Sigmoid colon (tissue), 6 donors: ENCODE measurements around the gene LOC128125822.

Experiments used
- DNase-seq: peaks from one replicate; pipeline ENCODE4 v3.0.0-alpha.2; 2019
- H3K27ac ChIP-seq, 4 donors: fragments of 200-600 bp; sonication (generic); one replicate each; pipeline ENCODE4 v1.5.1; 2016 to 2019; ENCODE audit warnings: mild to moderate bottlenecking in 1 of 4
- H3K27me3 ChIP-seq, 3 donors: fragments of 200-600 bp; sonication (generic); one replicate each; pipeline ENCODE4 v1.5.1; 2019; ENCODE audit warnings: mild to moderate bottlenecking in 1 of 3
- H3K36me3 ChIP-seq, 4 donors: fragments of 200-600 bp; sonication (generic); one replicate each; pipeline ENCODE4 v1.5.1; 2016 to 2019
- H3K4me1 ChIP-seq, 4 donors: fragments of 200-600 bp; sonication (generic); one replicate each; pipeline ENCODE4 v1.5.1; 2017 to 2019
- H3K4me3 ChIP-seq, 4 donors: fragments of 200-600 bp; sonication (generic); one replicate each; pipeline ENCODE4 v1.5.1; 2017 to 2019; ENCODE audit warnings: mild to moderate bottlenecking in 2 of 4, moderate library complexity in 1 of 4
- H3K9me3 ChIP-seq, 4 donors: fragments of 200-600 bp in 3 of 4; sonication (generic) in 3 of 4; one replicate each; pipeline versions ENCODE4 v1.5.1 to v1.6.1; 2013 to 2019
- CTCF ChIP-seq, 4 experiments: fragments of 450-650 bp in 3 of 4; fragments of 200-600 bp in 1 of 4; IDR thresholded peaks; one replicate each; pipeline ENCODE4 v1.5.1; 2016 to 2019; ENCODE audit warnings: antibody characterized with exemption in 4 of 4, mild to moderate bottlenecking in 3 of 4, moderate library complexity in 2 of 4
- EP300 ChIP-seq, 4 donors: sonication (generic); formaldehyde crosslinking; IDR thresholded peaks; one replicate each; pipeline ENCODE4 v1.6.1; 2017; ENCODE audit warnings: antibody characterized with exemption in 4 of 4
- POLR2A ChIP-seq, 2 donors: fragments of 450-650 bp; IDR thresholded peaks; one replicate each; pipeline ENCODE4 v1.6.1; 2016; ENCODE audit warnings: antibody characterized with exemption in 2 of 2, mild to moderate bottlenecking in 2 of 2, moderate library complexity in 2 of 2
- POLR2AphosphoS5 ChIP-seq, 4 donors: sonication (generic); formaldehyde crosslinking; IDR thresholded peaks; one replicate each; pipeline ENCODE4 v1.6.1; 2017; ENCODE audit warnings: antibody characterized with exemption in 4 of 4
- WGBS, 2 donors: extraction: QIAGEN DNeasy Blood & Tissue Kit; methylation state at CpG; one replicate each; pipeline ENCODE4 v1.1.7; 2013; 5-methylcytosine and 5-hydroxymethylcytosine counted together
- intact Hi-C: fragments of 100-400 bp; cut with DNase I; formaldehyde crosslinking; loops from one replicate; pipeline ENCODE4 v1.15.1; 2023
- donor health status: healthy with polysubstance abuse.
- donor health status: healthy.

LOC128125822 gene

GRCh38 chr6:63578757-63579156 lies 6.5 kb downstream of the LOC128125822 start:
- H3K27ac ChIP-seq, result no peak overlapping the region
- peaks cover 15 to 71% (median 32%) of the 10 kb centered on the region in 4 donors for H3K36me3 ChIP-seq
- no peaks in the 10 kb centered on the region for H3K9me3 ChIP-seq
- H3K4me1 ChIP-seq, result peaks cover 0 to 31% (median 16%) of the 10 kb centered on the region in 4 donors
- intact Hi-C loops, result no loop called here
- H3K27me3 ChIP-seq, result no peaks in the 10 kb centered on the region
- TF ChIP-seq CTCF (IDR thresholded peaks at IDR 0.05) (no peak), EP300 (IDR thresholded peaks at IDR 0.05) (no peak), POLR2A (IDR thresholded peaks at IDR 0.05) (no peak), POLR2AphosphoS5 (IDR thresholded peaks at IDR 0.05) (no peak)
- no peak overlapping the region for H3K4me3 ChIP-seq
- no peak for DNase-seq
- WGBS, 2 donors, result 97 to 100% methylated on average over 2 of the region's 2 CpGs

GRCh38 chr6:63579937-63580703 lies 7.8 kb downstream of the LOC128125822 start:
- no peak overlapping the region for H3K27ac ChIP-seq
- no peaks in the 10 kb centered on the region for H3K27me3 ChIP-seq
- H3K4me1 ChIP-seq, result peaks cover 0 to 19% (median 7%) of the 10 kb centered on the region in 4 donors
- WGBS, 2 donors, result 98 to 99% methylated on average over 6 of the region's 6 CpGs
- no peaks in the 10 kb centered on the region for H3K9me3 ChIP-seq
- intact Hi-C loops, result loop anchor here (5.0 kb wide), 1 partner anchor 182 kb away; no protein-coding TSS in a partner anchor
- TF ChIP-seq POLR2A (IDR thresholded peaks at IDR 0.05) (no peak), POLR2AphosphoS5 (IDR thresholded peaks at IDR 0.05) (no peak), CTCF (IDR thresholded peaks at IDR 0.05) (no peak), EP300 (IDR thresholded peaks at IDR 0.05) (no peak)
- H3K36me3 ChIP-seq, result peaks cover 15 to 72% (median 32%) of the 10 kb centered on the region in 4 donors
- no peak for DNase-seq
- no peak overlapping the region for H3K4me3 ChIP-seq

GRCh38 chr6:63580704-63580961 lies 8.4 kb downstream of the LOC128125822 start:
- Histone ChIP-seq H3K4me3 (no peak overlapping the region), H3K4me1 (peaks cover 0 to 14% (median 4%) of the 10 kb centered on the region in 4 donors), H3K27ac (no peak overlapping the region), H3K9me3 (no peaks in the 10 kb centered on the region), H3K27me3 (no peaks in the 10 kb centered on the region), H3K36me3 (peaks cover 15 to 72% (median 32%) of the 10 kb centered on the region in 4 donors)
- DNase-seq, result no peak
- intact Hi-C loops, result loop anchor here (5.0 kb wide), 1 partner anchor 182 kb away; no protein-coding TSS in a partner anchor
- WGBS, 2 donors, result 78 to 85% methylated on average over 3 of the region's 3 CpGs
- no peak for TF ChIP-seq CTCF (IDR thresholded peaks at IDR 0.05)
- no peak for TF ChIP-seq POLR2AphosphoS5 (IDR thresholded peaks at IDR 0.05)
- no peak for TF ChIP-seq EP300 (IDR thresholded peaks at IDR 0.05)

GRCh38 chr6:63581355-63582013 lies 9.2 kb downstream of the LOC128125822 start:
- no peak overlapping the region for H3K4me3 ChIP-seq
- no peaks in the 10 kb centered on the region for H3K9me3 ChIP-seq
- no peak overlapping the region for H3K27ac ChIP-seq
- intact Hi-C loops, result loop anchor here (5.0 kb wide), 1 partner anchor 181 kb away; no protein-coding TSS in a partner anchor
- peaks cover 0 to 6% (median under 1%) of the 10 kb centered on the region in 4 donors for H3K4me1 ChIP-seq
- TF ChIP-seq CTCF (IDR thresholded peaks at IDR 0.05) (no peak), POLR2AphosphoS5 (IDR thresholded peaks at IDR 0.05) (no peak), POLR2A (IDR thresholded peaks at IDR 0.05) (no peak), EP300 (IDR thresholded peaks at IDR 0.05) (no peak)
- no peaks in the 10 kb centered on the region for H3K27me3 ChIP-seq
- 95 to 98% methylated on average over 2 of the region's 2 CpGs for WGBS, 2 donors
- peaks cover 15 to 71% (median 30%) of the 10 kb centered on the region in 4 donors for H3K36me3 ChIP-seq
- no peak for DNase-seq
